RWPE2 (cell line): ENCODE results near the gene CHN2.

Source experiments
- ATAC-seq: fragments of 200-7000 bp; cut with Tn5 transposase; 3 replicates; pipeline ENCODE4 v1.9.1; 2021; ENCODE audit warnings: low read depth
- DNase-seq: peaks from one replicate; pipeline ENCODE4 v3.0.0-alpha.2; 2020; ENCODE audit warnings: low spot score
- H3K27ac ChIP-seq: fragments of 450-650 bp; 2 replicates; pipeline ENCODE4 v1.5.1; 2017; ENCODE audit warnings: mild to moderate bottlenecking; ENCODE audit not compliant: poor library complexity, severe bottlenecking
- H3K27me3 ChIP-seq: fragments of 250-450 bp; sonication (Bioruptor Pico); 2 replicates; pipeline ENCODE4 v1.5.1; 2021; ENCODE audit warnings: mild to moderate bottlenecking, moderate library complexity; ENCODE audit not compliant: insufficient read depth, poor library complexity, severe bottlenecking
- H3K36me3 ChIP-seq: fragments of 250-450 bp; sonication (Bioruptor Pico); 2 replicates; pipeline ENCODE4 v1.5.1; 2020; ENCODE audit warnings: low read depth, mild to moderate bottlenecking, moderate library complexity
- H3K4me1 ChIP-seq: fragments of 250-450 bp; sonication (Bioruptor Pico); 2 replicates; pipeline ENCODE4 v1.5.1; 2021; ENCODE audit warnings: mild to moderate bottlenecking, moderate library complexity; ENCODE audit not compliant: insufficient read depth, poor library complexity, severe bottlenecking
- H3K4me3 ChIP-seq: fragments of 250-450 bp; sonication (Bioruptor Pico); 2 replicates; pipeline ENCODE4 v1.5.1; 2021; ENCODE audit warnings: mild to moderate bottlenecking, moderate library complexity; ENCODE audit not compliant: severe bottlenecking
- H3K9me3 ChIP-seq: fragments of 250-450 bp; sonication (Bioruptor Pico); 2 replicates; pipeline ENCODE4 v1.5.1; 2021; ENCODE audit warnings: mild to moderate bottlenecking, moderate library complexity; ENCODE audit not compliant: severe bottlenecking
- CTCF ChIP-seq: fragments of 450-650 bp; IDR thresholded peaks from one replicate; pipeline ENCODE4 v1.5.1; 2017; ENCODE audit warnings: mild to moderate bottlenecking, moderate library complexity; ENCODE audit not compliant: poor library complexity, severe bottlenecking

The CHN2 gene

GRCh38 chr7:29289156-29290021 is 94.8 kb downstream of the CHN2 start:
- Histone ChIP-seq H3K27me3 (no peaks in the 10 kb centered on the region), H3K36me3 (no peaks in the 10 kb centered on the region), H3K4me3 (no peak overlapping the region), H3K9me3 (no peaks in the 10 kb centered on the region), H3K27ac (no peak overlapping the region), H3K4me1 (peaks cover 34% of the 10 kb centered on the region)
- DNase-seq (no peak), ATAC-seq (no peak)
- no peak for TF ChIP-seq CTCF

GRCh38 chr7:29290829-29291228 is 96.3 kb downstream of the CHN2 start:
- no peaks in the 10 kb centered on the region for H3K9me3 ChIP-seq
- H3K36me3 ChIP-seq, result no peaks in the 10 kb centered on the region
- DNase-seq, result no peak
- TF ChIP-seq CTCF, result no peak
- H3K27me3 ChIP-seq, result no peaks in the 10 kb centered on the region
- peaks cover 22% of the 10 kb centered on the region for H3K4me1 ChIP-seq
- no peak overlapping the region for H3K4me3 ChIP-seq
- no peak for ATAC-seq
- no peak overlapping the region for H3K27ac ChIP-seq

GRCh38 chr7:29291723-29292618 is 97.4 kb downstream of the CHN2 start:
- H3K4me1 ChIP-seq, result peaks cover 12% of the 10 kb centered on the region
- TF ChIP-seq CTCF, result no peak
- no peak for DNase-seq

GRCh38 chr7:29292886-29293658 is 98.5 kb downstream of the CHN2 start:
- TF ChIP-seq CTCF, result no peak
- no peak overlapping the region for H3K4me3 ChIP-seq
- peaks cover 3% of the 10 kb centered on the region for H3K4me1 ChIP-seq
- no peaks in the 10 kb centered on the region for H3K27me3 ChIP-seq
- H3K9me3 ChIP-seq, result no peaks in the 10 kb centered on the region
- H3K27ac ChIP-seq, result no peak overlapping the region
- DNase-seq (no peak), ATAC-seq (no peak)
- H3K36me3 ChIP-seq, result no peaks in the 10 kb centered on the region

More at GRCh38 chr7:29291723-29292618, 97.4 kb downstream of the CHN2 start:
- Histone ChIP-seq H3K9me3 (no peaks in the 10 kb centered on the region), H3K27me3 (no peaks in the 10 kb centered on the region), H3K27ac (no peak overlapping the region), H3K4me3 (no peak overlapping the region), H3K36me3 (no peaks in the 10 kb centered on the region)
- ATAC-seq, result no peak
